ENCODE data around the gene MMP17.
"Not testable (repeated sequence)": the region's sequence is repeated elsewhere in the genome, so short reads cannot be mapped to it uniquely, and the experiment has no call there.

- not testable (repeated sequence) for TF ChIP-seq EZH2 (IDR thresholded peaks at IDR 0.05; ENCODE audit: low read length, missing control alignments); CTCF (conservative IDR thresholded peaks at IDR 0.05 in 1 of 2, IDR thresholded peaks at IDR 0.05 in 1 of 2; ENCODE audit: low read depth in 1 of 2, low read length in 2 of 2)
Measured at GRCh38 chr12:131874972-131875371, 46.8 kb downstream of the MMP17 start.

Measured in fibroblast of lung (primary cell).